Activated CD4-positive, alpha-beta T cell treated with anti-CD3 and anti-CD28 coated beads, Interleukin-2, amount 50 U/mL, for 48 hours (primary cell): Measurements from ENCODE around the gene TMEM107.

Experiments
- DNase-seq, 2 experiments: peaks; one replicate each; pipeline ENCODE4 v3.0.0-alpha.2; 2020

The TMEM107 gene

GRCh38 chr17:8161289-8162232 lies 14.6 kb downstream of the TMEM107 start:
- DNase-seq: no peak

DNA sequence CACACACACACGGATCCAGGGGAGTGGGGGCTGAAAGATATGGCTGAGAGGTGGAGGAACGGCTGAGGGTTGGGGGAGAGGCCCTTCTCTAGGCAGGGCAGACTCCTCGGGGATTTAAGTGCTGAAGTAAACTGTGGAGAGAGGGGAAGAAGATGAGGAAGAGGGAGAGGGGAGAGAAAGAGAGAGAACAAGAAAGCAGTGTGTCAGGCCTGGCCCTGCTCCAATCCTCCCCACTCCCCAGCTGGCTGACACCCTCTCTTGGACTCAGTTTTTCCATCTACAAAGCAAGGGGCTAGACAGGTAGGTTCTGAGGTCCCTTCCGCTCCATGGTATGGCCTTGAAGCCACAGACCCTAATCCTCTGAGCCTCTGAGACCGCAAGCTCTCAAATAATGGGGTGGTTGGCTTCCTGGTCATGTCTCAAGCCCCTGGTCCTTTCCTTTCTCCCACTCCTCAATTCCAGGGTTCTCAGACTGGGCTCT lies 15.4 kb downstream of the TMEM107 start:
- no peak for DNase-seq

GRCh38 chr17:8160224-8160577 lies 16.0 kb downstream of the TMEM107 start:
- DNase-seq: no peak

GRCh38 chr17:8159459-8160223 lies 16.5 kb downstream of the TMEM107 start:
- DNase-seq: no peak

DNA sequence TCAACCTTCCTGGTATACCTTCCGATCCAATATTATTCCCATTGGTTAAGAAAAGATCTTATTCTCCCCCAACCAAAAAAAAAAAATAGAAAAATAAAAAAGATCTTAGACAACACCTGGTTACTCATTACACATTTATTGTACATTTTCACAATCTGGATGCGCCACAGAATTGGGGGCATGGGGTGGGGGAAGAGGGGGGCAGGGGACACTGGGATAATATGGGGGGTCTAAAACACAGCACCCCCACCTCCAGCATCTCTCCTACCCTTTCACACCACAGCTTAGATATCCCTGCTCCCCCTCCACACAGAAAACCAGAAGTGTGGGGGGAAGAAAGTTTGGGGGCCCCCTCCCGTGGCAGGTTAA lies 17.2 kb downstream of the TMEM107 start:
- no peak for DNase-seq

GRCh38 chr17:8158267-8159031 lies 17.7 kb downstream of the TMEM107 start:
- peak; percentile 95 to 96 for DNase-seq

GRCh38 chr17:8156246-8156992 lies 19.8 kb downstream of the TMEM107 start:
- DNase-seq: peak; percentile 100

DNA sequence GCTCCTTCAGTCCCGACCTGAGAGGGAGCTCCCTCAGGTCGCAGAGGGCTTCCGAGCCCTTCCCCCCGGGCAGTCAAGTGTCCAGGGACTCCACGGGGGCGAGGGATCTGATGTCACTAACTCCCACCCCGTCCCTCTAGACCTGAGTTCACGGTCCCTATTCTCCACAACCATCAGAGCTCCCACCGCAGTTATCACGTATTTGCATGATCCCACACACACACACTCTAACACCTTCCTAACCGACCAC lies 20.3 kb downstream of the TMEM107 start:
- no peak for DNase-seq

GRCh38 chr17:8155231-8155995 lies 20.8 kb downstream of the TMEM107 start:
- no peak for DNase-seq

- DNase-seq: no peak
Measured at GRCh38 chr17:8154608-8155155, 21.5 kb downstream of the TMEM107 start.

GRCh38 chr17:8153957-8154607 lies 22.1 kb downstream of the TMEM107 start:
- DNase-seq: peak; percentile 96 to 97

DNA sequence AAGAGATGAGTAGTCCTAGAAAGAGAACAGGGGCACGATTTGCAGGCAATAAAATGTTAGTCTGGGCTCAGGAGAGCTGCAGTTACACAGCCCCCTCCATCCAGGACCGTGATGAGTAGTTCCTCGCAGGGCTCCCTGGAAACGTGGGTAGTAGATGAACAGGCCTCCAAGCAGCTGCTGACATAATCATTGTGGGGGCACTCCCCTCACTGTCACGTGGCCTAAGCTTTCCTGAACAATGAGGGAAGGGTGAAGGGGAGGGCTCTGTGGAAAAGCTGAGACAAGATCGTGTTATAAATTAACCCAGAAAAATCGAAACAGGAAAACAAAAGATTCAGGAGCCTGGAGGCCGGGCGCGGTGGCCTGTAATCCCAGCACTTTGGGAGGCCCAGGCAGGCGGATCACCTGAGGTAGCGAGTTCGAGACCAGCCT lies 22.6 kb downstream of the TMEM107 start:
- DNase-seq: peak; percentile 70 to 79

- no peak for DNase-seq
Measured at GRCh38 chr17:8153031-8153451, 23.1 kb downstream of the TMEM107 start.

DNA sequence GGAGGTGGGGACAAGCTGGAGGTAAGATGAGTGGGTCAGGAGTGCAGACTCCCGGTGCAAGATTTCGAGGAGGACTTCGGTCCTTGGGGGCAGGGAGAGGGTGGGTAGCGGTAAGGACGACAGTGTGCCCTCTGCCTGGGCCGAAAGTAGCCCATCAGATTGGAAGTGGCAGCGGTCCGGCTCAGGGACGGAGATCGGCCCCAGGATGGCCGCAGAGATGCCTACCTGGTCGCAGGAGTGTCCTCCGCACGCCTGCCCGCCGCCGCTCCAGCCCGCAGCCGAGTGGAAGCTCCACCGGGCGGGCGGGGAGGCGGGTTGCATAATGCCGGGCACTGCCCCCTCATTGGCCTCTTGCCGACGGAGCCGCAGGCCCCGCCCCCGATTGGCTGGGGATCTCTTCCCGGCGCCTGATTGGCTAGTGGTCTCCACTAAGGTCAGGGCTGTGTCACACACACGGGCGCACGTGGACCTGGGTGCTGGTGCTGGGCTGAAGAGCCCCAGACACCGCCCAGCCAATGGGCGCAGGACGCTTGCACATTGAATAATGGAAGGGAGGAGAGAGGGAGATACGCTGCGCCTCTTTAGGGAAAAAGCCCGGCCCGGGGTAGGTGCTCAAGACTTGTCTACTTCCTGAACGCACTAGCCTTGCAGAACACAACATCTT lies 23.9 kb downstream of the TMEM107 start, which contains the start of gene PER1:
TSS of gene PER1 (minus strand) at position 293 of the 664 bp plus-strand sequence. CDS start 1,698 bp downstream, outside the sequence.
- peak; percentile 94 to 96 for DNase-seq

DNA sequence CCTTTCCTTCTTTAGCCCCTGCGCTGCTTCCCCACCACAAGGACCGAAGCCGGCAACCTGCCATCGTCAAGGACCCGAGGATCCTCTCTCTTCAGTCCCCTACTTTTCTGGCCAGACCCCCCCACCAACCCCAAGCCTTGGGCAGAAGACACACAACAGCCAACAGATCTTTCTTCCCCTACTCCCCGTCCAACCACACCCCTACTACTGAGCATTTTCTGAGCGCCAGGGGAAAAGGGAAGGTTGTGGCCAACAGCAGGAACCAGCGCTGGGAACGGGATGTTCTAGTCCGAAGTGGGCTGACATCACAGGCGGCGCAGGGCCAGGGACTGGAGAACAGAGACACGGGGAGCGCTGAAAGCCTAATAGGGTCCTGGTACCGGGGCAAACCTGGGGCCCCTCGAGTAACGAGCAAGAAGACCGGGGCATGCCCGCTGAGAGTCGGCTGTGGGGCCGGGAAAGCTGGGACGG lies 24.5 kb downstream of the TMEM107 start:
- peak; percentile 39 to 56 for DNase-seq

DNA sequence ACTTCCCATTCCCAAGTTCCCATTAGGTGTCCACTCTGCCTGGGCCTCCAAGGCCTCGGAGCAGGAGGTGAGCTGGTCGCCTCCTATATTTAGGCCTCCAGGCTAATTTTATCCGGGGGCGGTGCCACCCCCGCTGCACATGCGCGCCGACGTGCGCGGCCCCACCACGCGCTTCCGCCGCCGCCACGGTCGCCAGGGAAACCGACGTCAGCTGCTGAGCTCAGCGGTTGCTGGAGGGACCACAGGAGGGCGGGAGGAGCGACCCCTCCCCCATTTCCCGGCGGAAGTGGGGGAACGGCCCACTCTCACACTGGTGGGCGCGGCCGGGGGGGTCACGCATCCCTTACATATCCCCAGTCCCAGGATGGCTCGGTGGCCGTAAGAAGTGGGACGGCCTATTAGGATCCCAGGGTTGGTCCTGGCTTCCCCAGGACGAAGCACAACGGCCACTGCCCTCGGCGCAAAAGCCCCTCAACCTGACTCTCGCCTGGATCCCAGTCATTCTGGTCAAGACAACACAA lies 25.0 kb downstream of the TMEM107 start:
- DNase-seq: peak; percentile 87 to 90

DNA sequence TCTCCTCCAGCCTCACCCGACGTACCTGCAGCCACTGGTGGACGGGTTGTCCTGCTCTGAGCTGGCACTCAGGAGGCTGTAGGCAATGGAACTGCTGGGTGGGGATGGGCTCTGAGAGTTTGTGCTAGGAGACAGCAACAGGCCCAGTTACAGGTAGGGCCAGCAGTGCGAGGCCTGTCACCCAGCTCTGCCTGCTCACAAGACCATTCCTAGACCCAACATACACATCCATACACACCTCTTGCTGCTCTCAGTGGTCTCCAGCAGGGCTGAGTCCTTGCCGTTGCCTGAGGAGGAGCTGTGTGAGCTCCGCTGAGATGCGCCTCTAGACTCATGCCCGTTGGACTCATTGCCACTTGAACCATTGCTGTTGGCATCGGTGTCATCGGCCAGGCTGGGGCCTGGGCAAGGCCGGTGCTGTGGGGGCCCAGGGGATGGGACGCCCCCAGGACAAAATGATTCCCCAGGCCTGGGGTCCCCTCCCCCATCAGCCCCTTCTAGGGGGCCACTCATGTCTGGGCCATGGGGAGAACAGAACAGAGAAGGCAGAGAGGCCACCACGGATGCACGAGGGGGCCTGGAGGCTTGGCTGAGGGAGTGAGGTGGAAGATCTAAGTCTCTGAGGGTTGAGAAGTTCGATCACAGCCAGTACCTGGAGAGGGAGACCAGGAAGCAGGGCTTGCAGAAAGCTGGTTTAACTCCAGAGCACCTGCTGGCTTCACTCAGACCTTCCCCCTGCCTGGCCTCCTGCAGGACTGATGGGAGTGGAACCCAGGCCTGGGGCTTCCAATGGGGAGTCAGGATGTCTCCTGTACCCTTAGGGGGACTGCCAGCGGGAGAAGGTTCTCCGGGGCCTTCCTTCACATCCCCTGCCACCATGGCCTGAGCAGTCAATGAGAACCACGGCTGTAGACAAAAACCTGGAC lies 25.7 kb downstream of the TMEM107 start:
- DNase-seq: no peak

DNA sequence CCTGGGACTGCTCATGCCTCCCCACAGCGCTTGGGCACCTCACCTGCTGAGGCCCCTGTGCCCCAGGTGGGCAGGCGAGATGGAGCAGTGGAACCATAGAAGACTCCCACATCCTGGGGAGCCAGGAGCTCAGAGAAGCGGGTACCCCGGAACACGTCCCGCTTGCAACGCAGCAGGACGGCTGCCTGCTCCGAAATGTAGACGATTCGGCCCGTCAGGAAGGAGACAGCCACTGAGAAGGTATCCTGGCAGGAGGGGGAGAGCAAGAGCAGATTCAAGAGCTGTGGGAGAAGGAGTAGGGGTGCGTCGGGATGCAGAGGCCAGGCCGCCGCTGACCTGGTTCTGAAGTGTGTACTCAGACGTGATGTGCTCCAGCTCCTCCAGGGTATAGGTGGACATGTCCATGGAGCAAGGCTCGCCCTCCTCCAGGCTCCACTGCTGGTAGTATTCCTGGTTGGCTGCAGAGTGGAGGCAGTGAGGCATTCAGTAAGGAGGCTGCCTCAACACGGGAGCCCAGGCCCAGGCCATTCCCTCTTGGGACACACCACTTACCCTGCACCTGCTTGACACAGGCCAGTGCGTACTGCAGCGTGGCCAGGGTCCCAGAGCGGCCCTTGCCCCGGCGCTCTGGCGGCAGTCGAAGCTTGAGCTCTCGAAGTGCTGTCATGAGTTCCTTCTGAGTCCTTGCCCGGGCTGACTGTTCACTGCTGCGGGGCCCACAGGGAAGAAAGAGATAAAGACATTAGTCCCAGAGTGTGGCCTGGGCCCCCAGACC lies 26.6 kb downstream of the TMEM107 start:
- DNase-seq: no peak
